ENCODE measurements around the gene IGSF3.

GRCh38 chr1:116553386-116554115 is 114.0 kb downstream of the IGSF3 start:
- TF ChIP-seq, protein P1, sequence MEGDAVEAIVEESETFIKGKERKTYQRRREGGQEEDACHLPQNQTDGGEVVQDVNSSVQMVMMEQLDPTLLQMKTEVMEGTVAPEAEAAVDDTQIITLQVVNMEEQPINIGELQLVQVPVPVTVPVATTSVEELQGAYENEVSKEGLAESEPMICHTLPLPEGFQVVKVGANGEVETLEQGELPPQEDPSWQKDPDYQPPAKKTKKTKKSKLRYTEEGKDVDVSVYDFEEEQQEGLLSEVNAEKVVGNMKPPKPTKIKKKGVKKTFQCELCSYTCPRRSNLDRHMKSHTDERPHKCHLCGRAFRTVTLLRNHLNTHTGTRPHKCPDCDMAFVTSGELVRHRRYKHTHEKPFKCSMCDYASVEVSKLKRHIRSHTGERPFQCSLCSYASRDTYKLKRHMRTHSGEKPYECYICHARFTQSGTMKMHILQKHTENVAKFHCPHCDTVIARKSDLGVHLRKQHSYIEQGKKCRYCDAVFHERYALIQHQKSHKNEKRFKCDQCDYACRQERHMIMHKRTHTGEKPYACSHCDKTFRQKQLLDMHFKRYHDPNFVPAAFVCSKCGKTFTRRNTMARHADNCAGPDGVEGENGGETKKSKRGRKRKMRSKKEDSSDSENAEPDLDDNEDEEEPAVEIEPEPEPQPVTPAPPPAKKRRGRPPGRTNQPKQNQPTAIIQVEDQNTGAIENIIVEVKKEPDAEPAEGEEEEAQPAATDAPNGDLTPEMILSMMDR (IDR thresholded peaks at IDR 0.05): no peak
- TF ChIP-seq POLR2A (IDR thresholded peaks at IDR 0.05) (no peak), POLR2AphosphoS5 (IDR thresholded peaks at IDR 0.05) (no peak)
